Astrocyte of the cerebellum (primary cell): Measurements from ENCODE around the gene MBTD1.

Experiments used
- DNase-seq: peaks from one replicate; pipeline ENCODE4 v3.0.0-alpha.2; 2011; ENCODE audit warnings: low read depth
- H3K4me3 ChIP-seq: 2 replicates; pipeline ENCODE4 v1.5.1; 2011; ENCODE audit warnings: mild to moderate bottlenecking, low read depth, low read length, moderate library complexity
- in situ Hi-C: cut with HindIII; loops from 2 replicates; pipeline ENCODE4 v1.10.0; 2017; ENCODE audit warnings: low sequenced_read_pairs
- TF ChIP-seq, protein P1 (sequence below): IDR thresholded peaks from 2 replicates; pipeline ENCODE4 v1.5.1; 2012; ENCODE audit warnings: low read length, low read depth, moderate library complexity, mild to moderate bottlenecking; ENCODE audit errors: missing control alignments

The MBTD1 gene

DNA sequence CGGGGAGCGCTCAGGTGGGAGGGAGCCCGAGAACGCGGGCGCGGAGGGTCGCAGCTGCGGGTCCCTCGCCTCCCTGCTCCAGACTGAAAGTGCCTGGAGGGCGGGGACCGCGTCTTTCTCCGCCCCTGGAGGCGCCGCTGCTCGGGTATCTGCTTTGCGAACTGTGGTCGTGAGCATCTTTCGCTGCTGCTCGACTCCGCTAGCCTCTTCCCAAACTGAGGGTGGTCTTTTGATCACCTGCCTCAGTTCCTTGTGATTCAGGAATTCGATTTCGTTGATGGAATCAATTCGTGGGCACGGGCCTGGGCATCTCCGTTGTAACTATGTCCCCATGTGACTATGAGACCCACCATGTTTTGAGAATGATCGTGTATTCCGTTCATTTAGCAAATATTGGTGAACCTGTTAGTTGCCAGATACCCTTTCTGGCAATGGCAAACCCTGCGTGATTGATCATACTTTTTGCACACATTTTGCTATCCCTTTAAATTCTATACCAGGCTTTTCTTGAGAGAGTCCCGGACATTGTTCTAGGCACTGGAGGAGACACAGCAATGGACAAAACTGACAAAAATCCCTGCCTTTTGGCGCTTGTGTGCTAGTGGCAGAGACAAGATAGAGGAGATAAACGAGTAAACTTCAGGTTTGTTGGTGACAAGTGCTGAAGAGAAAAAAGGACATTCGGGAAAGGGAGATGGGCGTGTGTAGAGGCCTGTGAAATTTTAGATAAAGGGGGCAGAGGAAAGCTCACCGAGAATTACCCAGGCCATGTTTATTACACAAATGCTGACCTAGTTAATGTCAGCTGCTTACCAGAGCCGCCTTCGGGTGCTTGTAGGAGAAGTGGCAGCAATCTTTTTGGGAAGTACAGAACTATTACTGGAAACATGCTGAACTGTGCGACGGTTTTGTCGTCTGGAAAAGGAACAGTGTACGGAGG is 1.4 kb upstream of the MBTD1 start:
- no peak for DNase-seq
- H3K4me3 ChIP-seq, result peak overlapping the region; percentile 91
- TF ChIP-seq, protein P1, sequence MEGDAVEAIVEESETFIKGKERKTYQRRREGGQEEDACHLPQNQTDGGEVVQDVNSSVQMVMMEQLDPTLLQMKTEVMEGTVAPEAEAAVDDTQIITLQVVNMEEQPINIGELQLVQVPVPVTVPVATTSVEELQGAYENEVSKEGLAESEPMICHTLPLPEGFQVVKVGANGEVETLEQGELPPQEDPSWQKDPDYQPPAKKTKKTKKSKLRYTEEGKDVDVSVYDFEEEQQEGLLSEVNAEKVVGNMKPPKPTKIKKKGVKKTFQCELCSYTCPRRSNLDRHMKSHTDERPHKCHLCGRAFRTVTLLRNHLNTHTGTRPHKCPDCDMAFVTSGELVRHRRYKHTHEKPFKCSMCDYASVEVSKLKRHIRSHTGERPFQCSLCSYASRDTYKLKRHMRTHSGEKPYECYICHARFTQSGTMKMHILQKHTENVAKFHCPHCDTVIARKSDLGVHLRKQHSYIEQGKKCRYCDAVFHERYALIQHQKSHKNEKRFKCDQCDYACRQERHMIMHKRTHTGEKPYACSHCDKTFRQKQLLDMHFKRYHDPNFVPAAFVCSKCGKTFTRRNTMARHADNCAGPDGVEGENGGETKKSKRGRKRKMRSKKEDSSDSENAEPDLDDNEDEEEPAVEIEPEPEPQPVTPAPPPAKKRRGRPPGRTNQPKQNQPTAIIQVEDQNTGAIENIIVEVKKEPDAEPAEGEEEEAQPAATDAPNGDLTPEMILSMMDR, result no peak
- in situ Hi-C loops, result no loop called here

GRCh38 chr17:51260237-51261023 is 581 bp upstream of the MBTD1 start, which contains the start of gene UTP18:
Gene UTP18 (plus strand): TSS chr17:51260546. CDS start chr17:51260585, 39 bp downstream.
- H3K4me3 ChIP-seq, result peak within 1 kb of the TSS; percentile 91
- TF ChIP-seq, protein P1, result no peak
- in situ Hi-C loops, result no loop called here
- peak; percentile 94 for DNase-seq

DNA sequence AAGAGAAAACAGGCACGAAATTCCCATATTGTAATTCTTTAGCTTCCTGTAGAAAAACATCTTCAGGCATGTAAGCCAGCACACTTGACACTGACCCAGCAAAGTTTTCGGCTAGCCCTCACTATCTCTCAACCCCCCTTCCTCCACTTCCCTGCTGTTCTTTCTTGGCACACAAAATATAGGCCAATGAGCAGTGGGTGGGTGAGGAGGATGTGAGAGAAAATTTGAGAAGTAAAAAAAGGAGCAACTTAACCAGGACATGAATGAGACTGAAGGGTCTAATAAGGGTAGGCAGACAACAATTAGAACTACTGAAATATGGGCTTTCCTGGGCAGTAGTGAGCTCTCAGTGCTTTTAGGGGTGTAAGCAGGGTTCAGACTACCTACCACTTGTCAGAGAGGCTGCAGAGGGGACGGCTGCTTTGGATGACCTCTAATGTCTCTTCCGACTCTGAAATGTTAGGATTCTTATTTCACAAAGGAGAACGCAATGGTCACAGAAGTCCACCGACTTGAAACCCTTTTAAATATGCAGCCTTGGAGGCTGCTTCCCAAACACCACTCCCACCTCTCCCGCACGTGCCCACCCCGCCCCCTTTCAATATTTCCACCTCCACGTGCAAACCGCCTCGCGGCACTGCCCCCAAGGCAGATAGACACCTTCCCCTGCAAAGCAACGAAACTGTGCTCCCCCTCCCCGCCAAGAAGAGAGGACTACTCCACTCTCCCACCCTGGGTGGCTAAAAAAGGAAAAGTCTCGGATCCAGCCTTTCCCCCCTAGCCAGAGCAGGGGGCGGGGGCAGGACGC is 889 bp downstream of the MBTD1 start:
- H3K4me3 ChIP-seq, result peak overlapping the region; percentile 91
- in situ Hi-C loops, result no loop called here
- TF ChIP-seq, protein P1, result no peak
- no peak for DNase-seq

DNA sequence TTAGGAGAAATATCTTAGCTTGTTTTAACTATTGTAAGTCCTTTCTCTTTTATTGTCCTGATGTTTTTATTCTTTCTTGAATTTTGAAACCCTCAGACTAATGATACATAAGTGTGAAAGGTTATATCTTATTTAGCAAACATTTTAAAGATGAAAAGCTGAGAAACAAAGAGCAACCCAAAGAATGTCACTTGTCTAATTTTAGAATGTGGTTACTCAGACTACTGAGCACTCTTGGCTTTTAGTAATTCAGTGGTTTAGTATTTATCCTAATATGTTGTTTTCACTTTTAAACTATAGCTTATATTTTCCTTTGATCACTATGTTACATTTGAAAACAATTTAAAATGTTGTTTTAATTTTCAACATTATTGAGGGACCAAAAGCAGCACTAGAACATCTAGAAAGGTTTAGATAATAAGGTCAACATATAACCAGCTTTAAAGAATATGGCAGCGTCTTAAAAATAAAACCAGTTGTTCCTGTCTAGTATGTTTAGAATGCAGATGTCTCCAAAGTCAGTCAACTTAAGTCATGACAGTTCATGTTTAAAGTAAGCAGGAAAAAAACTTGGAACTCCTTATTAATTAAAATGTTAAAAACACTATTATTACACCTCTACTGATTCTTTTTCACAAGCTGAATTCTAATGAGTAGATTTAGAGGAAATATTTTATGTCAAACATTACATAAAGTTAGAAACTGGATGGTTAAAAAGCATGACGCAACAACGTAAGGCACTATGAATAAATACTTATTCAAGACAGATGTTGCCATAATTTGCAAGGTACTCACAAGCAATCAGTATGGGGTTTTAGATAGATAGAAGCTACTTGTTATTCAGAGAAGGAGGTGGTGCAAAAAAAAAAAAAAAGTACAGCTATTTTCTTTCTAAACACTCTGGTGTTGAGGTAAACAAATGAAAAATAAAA is 2.4 kb downstream of the MBTD1 start:
- H3K4me3 ChIP-seq, result no peak overlapping the region
- DNase-seq, result no peak
- TF ChIP-seq, protein P1, result no peak
- in situ Hi-C loops, result no loop called here

GRCh38 chr17:51256101-51256500 is 3.7 kb downstream of the MBTD1 start:
- no peak overlapping the region for H3K4me3 ChIP-seq
- DNase-seq, result no peak
- in situ Hi-C loops, result no loop called here
- TF ChIP-seq, protein P1, result no peak
